ENCODE data around the gene HSF4.

Gene HSF4

DNA sequence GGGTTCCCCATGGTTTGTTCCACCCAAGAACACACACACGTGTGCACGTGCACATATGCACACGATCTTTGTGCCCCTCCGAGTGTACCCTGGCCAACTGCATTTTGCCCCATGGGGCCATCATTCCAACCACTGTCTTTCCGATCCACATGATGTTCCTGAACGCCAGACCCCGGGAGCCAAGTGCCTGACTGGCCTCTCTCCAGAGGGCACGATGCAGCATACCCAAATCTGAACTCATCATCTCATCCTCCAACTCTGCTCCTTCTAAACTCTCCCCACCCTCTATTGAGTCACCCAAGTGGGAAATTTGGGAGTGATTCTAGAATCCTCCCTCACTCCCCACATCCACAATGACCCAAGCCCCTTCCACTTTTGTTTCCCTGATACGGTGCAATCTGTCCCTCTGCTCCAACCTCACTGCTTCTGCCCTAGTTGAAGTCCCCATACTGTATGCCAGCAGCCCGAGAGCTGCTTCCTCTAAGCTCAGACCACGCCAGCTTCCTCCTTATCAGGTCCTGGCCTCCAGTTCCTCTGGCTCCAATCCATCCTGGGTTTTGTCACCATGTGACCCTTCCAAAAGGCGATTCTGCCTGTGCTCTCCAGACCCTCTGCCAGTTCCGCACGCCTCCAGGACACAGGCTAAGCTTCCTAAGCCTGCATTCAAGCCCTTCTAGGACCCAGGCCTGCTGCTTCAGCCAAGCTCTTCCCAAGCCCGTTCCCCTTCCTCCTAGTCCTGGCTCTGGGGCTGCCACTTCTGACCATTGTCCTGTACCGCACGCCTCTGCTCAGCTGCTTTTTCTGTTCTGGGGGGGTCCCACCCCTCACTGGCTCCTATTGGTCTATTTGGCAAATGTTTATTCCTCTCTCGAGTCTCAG lies 52.3 kb downstream of the HSF4 start:
- H3K4me3 ChIP-seq (ENCODE audit: low read depth, low read length) = no peak overlapping the region

All from iPS-11a (cell line).